ENCODE measurements around the gene EYS.

Gene EYS

DNA sequence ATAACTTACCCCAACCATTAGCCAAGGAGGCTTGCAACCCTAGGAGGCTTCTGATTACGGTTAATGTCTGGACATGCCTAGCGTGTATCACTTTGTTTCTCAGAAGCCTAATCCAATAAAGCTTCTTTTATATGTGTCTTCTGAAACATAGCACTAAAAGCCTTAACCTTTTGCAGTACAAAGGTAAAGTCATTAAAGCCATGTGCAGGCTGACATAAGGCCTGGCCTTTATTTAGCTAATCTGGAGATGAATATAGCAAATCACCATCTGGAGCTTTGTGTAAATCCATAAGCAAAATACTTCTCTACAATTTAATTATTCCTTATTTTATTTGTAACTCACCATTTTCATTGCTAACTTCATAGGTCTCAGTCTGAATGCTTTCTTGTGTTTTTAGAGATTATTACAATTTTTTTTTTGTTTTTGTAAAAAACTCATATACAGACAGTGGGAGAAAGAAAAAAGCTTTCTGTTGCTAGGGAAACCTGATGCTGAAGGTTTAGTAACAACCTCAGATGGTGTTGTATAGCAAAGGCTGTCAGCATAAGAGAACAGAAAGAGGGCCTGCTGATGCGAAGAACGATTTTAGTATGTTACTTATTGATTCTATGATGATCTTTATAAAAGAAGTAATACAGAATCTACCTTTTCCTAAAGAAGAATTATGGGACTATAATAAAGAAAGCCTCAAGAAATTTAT is at the start of gene EYS:
Gene EYS, minus strand, starts transcription at position 101 of the 701 bp plus-strand sequence. CDS start 211,816 bp downstream, outside the sequence.
- no peak for ATAC-seq

DNA sequence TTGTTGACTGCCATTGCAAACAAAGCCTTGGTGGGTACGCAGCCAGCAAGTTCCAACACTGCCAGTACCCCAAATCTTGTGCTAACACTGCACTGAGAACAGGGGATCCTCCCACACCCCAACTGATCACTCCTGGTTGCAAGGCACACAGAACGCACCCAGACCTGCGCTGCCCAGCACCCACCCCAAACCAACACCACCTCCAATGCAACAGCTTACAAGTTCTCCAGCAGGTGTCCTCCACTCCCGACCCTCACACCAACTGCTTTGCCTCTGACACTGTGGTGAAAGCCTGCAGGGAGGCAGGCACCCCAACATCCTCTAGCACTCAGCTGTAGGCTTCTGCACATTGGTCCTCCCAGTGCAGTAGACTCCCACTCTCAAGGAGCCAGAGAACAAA is 39.3 kb upstream of the EYS start:
- ATAC-seq = no peak

DNA sequence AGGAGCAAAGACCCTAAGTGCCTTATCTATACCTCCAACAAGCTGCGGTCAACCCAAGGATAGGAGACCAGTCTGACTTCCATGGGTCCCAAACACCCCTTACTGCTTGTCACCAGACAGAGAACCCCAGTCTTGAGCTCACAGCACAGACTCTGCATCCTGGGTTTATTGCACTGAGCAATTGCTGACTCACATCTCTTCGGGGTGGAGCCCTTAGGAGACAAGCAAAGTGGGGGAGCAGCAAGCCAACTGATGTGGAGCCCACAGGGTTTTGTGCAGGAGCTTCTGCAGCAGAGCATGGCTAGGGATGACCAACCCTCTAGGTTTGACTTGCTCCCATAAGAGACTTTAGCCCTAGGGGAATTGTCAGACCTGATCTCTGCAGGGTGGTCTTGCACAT is 38.6 kb upstream of the EYS start:
- no peak for ATAC-seq

DNA sequence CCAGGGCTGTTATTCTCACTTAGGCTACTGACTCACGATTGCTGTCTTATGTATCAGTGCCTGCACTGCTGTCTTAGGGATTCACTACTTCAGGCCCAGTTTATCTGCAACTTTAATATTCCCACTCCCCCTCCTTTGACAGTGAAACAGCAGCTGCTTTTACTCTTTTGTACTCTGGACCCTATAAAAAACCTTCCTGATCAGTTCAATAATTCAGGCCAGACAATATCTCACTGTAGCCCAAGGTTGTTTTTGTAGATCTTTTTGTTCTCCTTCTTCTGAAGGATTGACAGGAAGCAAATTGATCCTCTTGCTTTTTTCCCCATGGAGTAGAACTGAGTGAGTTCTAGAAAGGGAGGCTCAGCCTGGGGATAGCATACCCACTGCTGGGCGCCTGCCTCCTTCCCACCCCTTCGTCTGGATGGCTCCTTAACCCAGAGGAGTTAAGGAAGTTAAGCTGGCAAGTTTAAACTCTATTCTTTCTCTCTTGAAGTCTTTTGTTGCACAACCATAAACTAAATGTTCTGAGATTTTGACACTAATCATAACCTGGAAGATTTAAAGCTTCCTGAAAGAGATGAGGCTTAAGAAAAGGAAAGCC is 22.0 kb upstream of the EYS start:
- ATAC-seq = no peak

DNA sequence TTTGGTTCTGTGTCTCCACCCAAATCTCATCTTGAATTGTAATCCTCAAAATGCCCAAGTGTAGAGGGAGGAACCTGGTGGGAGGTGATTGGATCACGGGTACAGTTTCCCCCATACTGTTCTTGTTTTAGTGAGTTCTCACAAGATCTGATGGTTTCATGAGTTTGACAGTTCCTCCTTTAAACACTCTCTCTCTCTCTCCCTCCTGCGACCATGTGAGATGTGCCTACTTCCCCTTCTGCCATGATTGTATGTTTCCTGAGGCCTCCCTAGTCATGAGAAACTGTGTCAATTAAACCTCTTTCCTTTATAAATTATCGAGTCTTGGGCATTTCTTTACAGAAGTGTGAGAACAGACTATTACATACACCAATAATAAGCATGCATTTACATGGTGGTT is 12.1 kb upstream of the EYS start:
- ATAC-seq = no peak

DNA sequence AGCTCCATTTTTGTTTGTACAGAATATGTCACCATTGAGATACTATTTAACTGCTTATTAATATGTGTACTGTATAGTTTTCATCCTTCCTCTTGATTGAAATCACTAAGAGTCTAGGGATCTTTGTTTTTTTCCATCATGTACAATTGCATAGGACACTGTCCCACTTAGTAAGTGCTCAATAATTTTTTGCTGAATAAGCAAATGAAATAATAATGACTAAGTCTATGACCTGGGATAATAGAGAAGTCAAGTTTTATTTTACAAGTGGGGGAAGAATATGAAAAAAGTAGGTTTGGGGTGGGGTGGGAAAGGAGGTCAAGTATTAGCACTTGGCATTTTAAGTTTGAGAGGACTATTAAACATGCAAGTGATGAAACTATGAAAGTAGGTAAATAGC is 4.5 kb upstream of the EYS start:
- no peak for ATAC-seq

DNA sequence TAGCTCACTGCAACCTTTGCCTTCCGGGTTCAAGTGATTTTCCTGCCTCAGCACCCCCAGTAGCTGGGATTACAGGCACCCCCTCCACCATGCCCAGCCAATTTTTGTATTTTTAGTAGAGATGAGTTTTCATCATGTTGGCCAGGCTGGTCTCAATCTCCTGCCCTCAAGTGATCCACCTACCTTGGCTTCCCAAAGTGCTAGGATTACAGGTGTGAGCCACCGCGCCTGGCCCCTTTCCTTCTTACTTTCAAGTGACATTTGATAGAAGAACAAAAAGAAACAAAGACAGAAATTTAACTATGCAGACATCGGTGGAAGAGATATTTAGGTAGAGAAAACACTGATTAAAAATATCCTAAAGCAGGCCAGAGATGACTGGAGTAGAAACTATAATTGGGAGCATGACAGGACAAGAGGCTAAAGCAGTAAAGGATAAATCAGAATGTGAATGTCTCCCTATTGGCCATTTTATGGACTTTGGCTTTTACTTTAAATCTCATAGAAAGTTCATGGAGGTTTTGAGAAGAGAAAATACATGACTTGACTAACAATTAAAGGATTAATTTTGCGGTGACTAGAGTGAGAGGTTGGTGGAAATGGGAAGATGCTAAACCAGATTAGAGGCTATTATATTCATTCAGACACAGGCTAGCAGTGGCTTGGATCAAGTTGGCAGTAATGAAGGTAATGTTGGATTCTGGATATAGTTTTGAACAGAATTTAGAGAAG is 2.2 kb upstream of the EYS start:
- ATAC-seq = no peak

DNA sequence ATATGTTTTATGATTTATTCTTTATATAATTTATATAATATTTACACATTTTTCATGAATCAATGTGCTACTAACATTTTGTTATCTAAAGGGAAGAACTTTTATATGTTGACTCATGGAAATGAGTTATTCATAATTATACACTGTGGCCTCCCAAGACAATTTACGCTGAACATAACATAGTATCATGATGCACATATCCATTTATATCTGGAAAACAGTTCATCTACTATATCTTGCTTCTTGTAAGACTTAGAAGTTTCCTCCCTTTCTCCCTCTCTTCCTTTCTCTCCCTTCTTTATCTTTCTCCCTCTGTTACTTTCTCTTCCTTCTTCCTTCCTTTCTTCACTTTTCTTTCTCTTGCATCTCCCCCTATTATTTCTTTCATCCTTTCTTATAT is 1.1 kb upstream of the EYS start:
- ATAC-seq = no peak

DNA sequence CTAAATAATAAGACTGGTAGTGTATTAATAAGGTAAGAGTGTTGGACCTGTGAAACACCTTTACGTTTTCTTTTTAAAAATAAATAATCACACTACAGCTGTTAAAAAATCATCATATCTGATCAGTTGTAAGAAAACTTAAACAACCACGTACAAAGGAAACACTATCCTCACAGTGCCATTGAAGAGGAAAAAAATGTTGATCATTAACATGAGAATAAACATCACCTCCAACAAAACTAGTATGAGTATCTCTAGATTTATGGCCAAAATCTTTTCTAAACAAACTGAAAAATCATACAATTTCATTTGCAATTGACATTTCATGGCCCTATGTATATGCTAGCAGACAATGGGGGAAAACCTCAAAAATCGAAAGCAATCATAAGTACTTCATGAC is 590 bp downstream of the EYS start:
- no peak for ATAC-seq

DNA sequence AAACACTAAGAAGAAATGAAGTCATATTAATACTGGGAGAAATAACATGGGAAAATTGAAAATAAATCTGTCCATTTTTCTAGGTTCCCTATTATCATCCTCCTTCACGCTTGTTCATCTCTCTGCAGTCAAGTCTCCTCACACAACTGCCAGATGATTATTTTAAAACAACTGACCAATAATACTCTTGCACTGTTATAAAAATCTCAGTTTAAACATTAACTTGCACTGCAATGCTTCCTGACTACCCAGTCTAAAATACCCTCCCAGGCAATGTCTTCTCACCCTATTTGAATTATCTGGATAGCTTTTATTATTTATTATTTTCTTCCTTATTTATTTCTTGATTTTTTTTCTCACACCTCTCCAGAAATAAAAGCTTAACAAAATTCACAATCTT is 5.7 kb downstream of the EYS start:
- ATAC-seq = no peak

DNA sequence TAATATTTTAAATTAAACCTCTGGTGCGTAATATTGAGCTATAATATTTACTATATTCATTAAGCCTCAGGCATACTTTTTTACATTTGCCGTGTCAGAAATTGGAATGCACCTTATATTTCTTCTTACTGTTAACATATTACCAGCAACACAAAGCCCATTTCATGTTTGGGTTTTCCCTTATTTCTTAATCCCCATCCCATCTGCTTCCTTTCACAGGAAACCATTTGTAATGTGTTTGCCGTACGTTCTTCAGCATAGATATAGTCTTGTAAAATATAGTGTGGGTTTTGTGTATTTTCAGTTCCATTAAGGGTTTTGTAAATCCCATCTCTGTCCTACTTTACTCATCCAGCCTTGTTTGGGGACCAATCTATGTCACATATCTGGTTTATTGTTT is 6.5 kb downstream of the EYS start:
- ATAC-seq = no peak

DNA sequence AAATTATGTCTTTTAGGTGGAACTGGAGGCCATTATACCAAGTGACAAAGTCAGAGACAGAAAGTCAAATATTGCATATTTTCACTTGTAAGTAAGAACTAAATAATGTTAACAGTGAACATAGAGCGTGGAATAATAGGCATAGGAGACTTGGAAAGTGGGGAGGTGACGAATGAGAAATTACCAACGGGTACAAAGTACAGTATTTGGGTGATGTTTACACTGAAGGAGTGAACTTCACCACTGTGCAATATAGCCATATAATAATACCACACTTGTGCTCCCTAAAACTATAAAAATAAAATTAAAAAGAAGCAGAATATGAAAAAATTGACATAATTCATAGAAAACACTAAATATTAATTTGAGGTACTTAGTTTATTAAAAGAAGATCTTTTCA is 14.9 kb downstream of the EYS start:
- ATAC-seq = no peak

DNA sequence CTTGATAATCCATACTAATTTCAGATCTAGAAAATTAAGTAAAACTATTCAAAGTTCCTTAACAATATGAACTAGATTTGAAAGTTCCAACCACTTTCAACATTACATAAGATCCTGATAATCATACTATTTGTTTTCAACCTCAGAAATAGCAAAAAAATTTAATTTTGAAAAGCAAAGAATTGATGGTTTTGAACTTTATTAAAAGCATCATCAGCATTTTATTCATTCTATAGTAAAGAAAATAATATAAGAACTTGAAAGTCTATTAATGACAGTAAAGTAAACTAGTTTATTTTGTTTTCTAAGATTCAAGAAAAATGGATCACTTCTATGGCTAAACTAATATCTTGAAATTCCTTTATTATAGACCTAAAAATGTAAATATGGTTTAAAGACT is 26.8 kb downstream of the EYS start:
- ATAC-seq = no peak

DNA sequence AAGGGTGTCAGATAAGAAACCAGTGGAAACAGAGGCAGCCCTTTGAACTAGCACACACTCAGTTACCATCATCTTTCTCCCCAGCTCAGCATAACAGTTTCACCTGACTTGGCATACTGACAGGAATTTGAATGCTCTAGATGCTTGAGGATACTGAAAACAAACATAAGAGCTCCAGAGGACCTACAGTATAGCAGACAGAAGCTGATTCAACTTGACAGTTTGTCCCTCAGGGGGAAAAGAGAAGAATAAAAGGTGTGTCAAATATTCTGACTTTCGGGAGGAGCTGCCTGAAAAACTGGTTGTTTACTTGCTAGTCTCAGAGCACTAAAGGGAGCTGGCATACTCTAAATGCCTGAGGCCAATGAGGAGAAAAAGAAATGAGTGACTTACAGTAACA is 35.1 kb downstream of the EYS start:
- ATAC-seq = no peak

DNA sequence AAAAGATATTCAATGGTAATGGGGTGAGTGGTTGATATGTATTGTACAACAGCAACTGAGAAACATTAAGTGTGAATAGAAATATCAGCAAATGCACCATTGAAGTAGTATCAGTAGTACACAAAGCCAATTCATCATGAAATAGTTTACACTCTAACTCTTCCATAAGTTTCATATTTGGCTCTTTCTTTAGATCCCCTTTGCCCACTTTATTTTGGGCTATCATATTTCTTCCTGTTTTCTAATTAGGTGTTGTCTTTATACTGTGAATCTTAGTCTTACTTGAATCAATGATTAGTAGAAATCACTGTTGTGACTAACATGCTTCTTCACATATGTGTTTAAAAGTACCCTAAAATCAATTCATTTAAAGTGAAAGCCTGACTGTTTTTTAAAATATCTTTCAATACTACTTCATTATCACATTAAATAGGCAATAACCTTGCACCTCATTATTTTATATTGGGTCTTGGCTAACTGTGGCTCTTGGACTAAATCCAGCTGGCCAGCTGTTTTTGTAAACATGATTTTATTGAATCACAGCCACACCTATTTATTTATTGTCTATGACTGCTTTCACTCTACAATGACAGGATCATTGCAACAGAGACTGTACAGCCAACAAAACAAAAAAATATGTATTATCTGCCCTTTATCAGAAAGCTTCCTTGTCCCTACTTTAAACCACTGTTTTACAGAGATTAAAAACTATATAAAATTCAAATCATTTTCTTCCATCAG is 38.9 kb downstream of the EYS start:
- ATAC-seq = no peak

DNA sequence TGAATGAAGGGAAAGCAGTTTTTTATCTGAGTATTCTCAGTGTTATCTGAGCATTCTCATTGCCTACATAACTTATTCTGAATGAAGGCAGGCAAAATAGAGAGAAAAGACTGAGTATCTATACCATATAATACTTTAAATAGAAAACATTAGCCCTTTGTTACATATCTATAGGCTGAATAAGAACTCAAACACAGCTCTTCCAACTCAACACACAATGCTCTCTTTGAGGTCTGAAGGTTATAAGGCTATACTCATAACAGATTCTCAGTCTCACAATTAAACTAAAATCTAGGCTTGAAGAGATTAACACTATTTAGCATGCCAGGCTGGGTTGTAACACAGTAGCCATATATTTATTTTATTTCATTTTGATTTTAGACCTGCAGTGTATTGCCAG is 56.9 kb downstream of the EYS start:
- ATAC-seq = no peak

DNA sequence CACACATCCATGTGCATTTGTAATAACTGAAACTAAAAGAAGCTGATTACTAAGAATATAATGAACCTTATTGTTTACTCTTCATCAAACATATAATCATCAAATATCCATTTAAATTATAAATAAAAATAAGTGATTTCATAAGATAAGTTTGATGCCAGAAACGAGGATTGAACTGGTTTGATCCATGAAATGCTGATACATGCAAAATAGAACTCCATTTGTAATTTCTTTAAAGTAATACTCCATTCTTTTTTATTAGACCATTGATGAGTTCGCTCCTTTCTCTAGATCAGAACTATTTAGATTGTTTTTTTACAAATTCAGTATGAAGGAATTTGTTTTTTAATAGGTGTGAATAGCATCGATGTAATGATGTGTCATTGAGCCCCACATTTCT is 57.6 kb downstream of the EYS start:
- ATAC-seq = no peak

DNA sequence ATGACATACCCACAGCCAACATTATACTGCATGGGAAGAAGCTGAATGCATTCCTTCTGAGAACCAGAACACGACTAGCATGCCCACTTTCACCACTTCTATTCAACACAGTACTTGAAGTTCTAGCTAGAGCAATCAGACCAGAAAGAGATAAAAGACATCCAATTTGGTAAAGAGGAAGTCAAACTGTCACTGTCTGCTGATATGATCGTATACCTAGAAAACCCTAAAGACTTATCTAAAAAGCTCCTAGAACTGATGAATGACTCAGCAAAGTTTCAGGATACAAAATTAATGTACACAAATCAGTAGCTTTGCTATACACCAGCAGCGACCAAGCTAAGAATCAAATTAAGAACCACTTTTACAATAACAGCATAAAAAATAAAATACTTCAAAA is 60.5 kb downstream of the EYS start:
- ATAC-seq = no peak

DNA sequence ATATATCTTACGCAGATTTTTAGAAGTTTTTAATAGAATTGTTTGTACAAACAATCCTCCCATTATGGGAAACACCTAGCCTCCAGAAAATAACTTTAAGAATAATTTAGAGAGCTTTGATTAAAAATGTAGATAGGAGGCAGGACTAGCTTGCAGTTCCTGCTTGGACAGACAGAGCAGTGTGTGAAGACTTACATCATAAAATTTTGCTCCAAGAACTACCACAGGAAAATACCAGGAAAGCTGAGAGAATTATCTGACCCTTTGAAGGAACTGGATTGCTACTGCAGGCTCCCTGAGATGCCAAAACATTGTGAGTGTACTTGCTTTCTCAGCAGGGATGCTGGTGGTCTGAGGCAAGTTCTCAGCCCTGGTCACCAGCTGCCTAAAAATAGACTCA is 64.2 kb downstream of the EYS start:
- no peak for ATAC-seq

DNA sequence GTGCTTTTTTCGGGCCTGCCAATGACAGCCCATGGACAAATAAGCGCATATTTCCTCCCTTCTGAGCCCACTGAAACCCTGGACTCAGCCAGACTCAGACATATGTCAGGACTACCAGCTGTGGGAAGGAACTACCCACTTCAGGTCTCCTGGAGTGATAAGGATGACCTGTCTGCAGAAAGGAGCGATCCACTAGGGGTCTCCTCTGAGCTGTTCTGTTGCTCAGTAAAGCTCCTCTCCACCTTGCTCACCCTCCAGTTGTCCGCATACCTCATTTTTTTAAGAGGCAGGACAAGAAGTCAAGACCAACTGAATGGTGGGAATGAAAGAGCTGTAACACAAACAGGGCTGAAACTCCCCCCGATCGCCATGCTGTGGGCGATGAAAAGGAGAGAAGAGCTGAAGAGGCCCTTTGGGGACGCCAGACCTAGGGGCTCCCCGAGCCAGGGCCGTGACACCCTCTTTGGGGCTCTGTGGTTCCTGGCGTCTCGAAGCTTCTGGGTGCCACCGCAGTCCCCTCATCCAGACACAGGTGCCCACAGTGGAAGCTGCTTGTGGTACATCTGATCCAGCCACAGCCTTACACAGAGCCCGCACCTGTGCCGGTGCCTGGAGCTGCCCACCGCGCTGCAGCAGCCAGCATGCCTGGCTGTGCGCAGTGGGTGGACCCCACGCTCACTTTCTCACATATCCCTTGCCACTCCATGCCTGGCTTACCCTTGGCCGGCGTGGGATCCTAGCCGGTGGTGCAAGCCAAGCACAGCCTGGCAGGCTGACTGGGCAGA is 68.8 kb downstream of the EYS start:
- ATAC-seq = no peak

DNA sequence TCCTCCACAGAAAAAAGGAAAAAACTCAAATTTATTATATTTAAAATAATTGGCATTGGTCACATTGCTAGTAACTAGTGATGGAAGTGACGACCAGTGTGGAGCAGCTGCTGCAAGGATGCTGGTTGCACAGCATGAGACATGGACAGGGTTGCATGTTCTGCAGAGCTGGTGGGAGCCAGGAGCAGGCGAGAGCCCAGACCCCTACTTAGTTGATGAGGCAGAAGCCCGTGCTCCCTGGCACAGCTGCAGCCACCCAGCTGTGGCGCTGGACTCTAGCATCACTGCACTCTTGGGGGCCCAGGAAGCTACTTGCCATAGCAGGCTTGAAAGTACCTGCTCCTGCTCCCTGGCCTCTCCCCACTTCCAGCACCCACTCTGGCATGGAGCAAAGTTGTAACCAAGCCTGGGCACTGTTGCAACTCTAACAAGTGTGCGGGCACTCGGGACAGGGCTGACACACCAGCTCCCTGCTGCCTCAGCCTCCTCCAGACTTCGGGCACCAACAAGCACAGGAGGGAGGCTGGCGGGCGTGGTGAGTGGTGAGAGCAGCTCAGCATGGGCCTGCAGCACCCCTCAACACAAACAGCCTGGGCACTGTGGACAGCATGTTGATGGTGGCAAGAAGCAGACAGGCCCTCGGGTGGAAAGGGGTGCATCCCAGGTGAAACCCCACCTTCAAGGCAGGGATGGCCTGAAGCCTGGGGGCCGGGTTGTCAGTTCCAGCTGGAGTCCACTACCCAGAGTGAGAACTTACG is 69.6 kb downstream of the EYS start:
- no peak for ATAC-seq

DNA sequence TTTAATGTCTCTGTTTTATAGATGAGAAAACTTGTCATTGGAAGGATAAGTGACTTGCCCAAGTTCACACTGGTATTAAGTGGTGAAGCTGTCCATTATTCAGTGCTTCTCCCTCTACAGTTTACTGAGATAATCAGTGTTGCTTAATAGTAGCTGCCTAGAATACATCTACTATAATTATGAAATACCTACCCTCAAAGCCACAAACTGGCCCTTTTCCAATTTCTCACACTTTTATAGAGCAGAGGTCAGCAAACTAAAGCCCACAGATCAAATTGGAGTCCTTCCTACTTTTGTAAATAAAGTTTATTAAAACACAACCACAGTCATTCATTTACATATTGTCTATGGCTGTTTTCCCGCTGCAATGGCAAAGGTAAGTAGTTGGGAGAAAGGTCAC is 73.5 kb downstream of the EYS start:
- ATAC-seq = no peak
